ENCODE data around the gene BST1.

BST1 gene, protein sequence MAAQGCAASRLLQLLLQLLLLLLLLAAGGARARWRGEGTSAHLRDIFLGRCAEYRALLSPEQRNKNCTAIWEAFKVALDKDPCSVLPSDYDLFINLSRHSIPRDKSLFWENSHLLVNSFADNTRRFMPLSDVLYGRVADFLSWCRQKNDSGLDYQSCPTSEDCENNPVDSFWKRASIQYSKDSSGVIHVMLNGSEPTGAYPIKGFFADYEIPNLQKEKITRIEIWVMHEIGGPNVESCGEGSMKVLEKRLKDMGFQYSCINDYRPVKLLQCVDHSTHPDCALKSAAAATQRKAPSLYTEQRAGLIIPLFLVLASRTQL

DNA sequence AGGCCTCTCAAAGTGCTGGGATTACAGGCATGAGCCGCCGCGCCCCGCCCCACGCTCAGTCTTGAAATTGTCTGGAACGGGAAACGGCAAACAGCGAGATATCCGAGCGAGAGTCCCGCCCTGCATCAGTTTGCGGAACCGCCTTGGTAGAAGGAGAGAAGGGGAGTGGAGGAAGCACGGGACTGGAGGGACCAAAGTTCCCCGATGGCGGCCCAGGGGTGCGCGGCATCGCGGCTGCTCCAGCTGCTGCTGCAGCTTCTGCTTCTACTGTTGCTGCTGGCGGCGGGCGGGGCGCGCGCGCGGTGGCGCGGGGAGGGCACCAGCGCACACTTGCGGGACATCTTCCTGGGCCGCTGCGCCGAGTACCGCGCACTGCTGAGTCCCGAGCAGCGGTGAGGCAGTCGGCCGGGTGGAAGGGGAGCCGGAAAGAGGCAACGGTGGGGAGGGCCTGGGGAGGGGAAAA lies at the start of gene BST1:
Gene BST1, plus strand, starts transcription at position 125 of the 463 bp plus-strand sequence. Its CDS starts 80 bp downstream, at position 205.
- peak; percentile 11 to 35 (median 20) for DNase-seq (ENCODE audit: low read depth in 3 of 3)

DNA sequence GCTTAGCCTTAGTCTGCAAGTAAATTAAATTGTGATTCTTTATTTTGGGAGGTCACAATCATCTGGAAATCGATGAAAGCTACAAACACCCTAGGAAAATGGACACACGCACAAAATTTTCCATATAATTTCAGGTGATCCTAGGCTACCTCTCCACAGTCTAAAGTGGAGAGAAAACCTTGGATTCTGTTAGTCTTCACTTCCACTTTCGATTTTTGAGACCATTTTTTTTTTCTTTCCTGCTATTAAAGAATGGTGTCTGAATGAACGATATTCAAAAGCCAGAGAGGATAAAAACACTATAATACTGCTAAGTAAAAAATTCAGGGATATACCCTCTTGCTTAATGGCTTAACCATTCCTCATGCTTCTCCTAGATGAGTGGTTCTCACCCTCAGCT lies 49.4 kb upstream of the BST1 start:
- no peak for DNase-seq (ENCODE audit: low read depth in 3 of 3)

DNA sequence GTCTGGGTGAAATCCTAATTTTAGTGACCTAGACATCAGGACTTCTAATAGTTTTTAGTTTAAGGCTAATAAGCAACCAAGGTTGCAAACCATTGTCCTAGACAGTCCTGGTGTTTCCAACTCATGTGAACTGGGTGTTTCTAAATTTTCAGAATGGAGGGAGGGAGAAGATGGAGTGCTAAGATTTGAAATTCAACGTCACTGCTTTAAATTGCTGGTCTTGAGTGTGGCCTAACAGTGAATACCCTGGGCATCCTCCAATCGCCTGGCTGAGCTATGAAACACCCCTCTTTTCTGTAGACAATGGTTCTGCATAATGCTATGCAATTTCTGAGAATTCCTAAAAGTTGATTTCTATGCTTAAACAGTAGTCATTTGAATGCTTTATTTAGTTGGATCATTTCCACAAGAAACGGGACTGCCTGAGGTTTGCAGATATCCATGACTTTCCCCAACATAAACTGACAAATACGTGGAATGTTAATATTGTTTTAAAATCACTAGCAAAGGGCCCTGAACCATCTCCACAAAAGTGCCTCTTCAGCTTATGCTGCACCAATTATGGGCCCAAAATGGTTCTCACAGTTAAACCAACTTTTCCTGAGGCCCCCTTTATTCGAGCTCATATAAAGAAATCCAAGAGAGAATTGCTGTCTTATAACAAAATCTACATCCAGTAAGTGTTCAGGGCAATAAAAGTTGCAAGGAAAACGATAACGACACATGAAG lies 48.8 kb upstream of the BST1 start:
- DNase-seq (ENCODE audit: low read depth in 3 of 3), result no peak

DNA sequence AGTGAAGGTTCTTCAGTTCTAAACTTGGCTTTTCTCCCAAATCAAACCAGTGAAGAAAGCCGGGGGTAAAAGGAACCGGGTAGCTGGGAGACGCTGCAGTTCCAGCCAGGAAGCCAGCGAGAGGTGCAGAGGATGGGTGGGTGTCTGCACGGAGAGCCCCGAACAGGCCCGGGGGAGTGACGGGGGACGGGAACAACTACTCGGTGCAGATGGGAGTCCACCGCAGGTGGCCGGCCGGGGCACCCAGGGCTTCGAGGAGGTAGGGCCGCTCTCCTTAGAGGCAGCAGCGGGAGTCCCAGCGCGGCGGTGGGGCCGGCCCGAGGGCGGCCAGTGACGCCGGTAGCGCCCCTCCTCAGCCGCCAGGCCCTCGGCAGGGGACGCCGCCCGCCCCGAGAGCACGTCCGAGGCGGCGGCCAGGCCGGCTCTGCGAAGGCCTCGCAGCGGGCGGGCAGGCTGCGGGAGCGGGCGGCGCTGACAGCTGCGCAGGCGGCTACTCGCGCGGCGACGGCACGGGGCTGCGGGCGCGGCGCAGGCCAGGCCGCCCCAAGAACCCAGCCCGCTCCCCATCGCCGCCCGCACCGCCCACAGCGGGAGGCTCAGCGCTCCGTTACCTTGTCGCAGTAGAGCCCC lies 48.2 kb upstream of the BST1 start:
- DNase-seq (ENCODE audit: low read depth in 3 of 3), result peak in 1 of 3 donors; percentile 13

DNA sequence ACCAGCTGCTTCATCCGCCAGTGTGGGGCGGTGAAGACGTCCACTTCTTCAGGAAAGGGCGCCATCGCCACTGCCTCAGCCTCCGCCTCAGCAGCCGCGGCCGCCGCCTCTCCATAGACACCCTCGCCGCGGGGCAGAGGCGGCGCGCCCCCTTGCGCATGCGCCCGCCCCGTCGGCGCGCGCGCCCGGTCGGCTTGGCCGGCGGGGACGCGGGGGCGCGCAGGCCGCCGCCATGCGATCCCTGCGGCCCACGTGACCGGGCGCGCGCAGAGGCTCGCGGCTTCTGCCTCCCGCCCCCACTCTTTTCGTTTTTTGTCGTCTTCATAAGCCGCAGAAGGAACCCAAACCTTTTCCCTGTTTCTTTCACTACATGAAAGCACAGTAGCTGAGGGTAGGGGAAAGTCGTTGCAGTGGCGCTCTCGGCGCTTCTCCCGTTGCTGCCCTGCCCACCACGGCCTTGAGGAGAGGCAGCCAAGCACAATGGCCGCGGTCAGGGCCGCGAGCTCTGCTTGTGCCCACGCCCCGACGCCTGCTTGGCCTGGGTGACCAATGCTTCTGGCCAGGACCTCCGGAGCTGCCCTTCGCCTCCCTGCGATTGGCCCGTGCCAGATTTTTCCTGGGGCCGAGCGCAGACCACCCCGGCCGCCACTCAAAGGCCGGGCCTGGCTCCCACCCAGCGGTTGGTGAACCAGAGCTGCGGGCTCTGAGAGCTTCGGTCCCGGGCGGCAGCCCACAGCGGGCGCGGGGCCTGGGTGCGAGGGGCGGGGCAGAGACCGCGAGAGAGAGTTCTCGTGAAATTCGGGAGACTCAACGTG lies 47.4 kb upstream of the BST1 start, which contains the start of gene FBXL5:
Gene FBXL5, minus strand, starts transcription at position 135 of the 815 bp plus-strand sequence. Its CDS starts 70 bp downstream, at position 65.
- peak; percentile 62 to 75 (median 72) for DNase-seq (ENCODE audit: low read depth in 3 of 3)

DNA sequence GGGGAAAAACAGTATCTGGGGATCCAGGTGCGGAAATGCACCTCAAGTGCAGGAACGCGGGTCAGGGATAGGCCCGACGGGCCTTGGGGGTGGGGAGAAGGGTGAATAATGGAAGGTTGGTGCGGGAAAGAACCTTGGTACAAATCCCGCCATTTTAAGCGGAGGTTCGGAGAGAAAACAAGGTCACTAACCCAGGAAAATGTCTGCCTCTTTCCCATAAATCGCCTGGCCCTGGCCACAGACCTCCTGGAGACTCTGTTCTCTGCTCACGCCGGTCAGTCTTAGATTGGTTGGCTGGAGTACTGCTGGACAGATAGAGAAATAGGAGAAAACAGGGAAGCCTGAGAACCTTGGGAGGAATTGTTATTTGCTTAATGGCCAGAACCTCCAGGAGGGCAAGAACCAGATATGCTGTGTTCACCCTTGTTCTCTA lies 46.8 kb upstream of the BST1 start:
- DNase-seq (ENCODE audit: low read depth in 3 of 3), result no peak

DNA sequence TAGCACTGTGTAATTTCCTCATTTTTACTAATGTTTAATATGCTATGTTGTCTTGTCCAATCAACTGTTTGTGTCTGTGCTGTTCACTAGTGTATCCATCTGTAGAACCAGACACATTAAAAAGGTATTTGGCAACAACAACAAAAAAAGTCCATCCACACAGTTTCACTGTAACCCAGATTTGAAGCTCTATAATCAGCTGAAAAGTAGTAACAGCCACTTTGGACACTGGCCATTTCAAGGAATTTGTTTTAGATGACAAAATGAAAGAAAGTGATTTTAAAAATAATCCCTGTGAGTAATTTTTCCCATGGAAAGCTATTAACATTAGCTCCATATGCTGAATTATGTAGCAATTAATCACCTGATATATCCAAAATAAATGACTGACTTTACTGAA lies 45.5 kb upstream of the BST1 start:
- DNase-seq (ENCODE audit: low read depth in 3 of 3), result no peak

DNA sequence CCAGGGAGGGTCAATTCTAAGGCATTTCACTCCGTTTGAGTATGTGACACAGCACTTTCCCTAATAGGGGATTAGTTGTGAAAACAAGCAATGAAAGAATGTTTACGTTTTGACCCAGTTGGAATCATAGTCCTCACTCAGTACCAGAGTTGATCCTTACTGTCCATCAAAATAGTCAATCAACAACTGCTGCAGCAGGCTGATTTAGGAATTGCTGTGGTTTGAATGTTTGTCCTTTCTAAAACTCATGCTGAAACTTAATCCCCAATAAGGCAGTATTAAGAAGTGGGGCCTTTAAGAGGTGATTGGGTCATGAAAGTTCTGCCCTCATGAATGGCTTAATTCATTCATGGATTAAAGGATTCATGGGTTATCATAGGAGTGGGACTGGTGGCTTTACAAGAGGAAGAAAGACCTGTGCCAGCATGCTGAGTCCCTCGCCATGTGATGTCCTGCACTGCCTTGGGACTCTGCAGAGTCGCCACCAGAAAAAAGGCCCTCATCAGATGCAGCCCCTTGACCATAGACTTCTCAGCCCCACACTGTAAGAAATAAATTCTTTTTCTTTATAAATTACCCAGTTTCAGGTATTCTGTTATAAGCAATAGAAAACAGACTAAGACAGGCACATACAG lies 44.6 kb upstream of the BST1 start:
- no peak for DNase-seq (ENCODE audit: low read depth in 3 of 3)

DNA sequence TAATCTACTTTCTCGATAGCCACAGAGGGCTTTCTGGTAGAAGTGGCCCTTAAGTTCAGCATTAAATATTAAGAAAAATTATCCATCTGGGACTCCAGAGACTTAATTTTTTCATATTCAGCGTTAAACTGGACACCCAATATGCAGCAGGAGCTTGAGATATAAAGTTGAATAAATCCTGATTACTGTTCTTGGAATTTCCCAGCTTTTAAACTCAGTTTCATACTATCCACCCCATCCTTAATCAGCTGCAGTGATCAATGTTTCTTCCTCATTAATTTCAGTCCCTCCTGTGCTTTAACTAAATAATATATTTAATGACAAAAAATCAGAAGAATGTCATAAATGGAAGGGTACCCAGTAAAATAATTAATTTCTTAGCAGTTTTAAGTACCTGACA lies 44.1 kb upstream of the BST1 start:
- no peak for DNase-seq (ENCODE audit: low read depth in 3 of 3)

DNA sequence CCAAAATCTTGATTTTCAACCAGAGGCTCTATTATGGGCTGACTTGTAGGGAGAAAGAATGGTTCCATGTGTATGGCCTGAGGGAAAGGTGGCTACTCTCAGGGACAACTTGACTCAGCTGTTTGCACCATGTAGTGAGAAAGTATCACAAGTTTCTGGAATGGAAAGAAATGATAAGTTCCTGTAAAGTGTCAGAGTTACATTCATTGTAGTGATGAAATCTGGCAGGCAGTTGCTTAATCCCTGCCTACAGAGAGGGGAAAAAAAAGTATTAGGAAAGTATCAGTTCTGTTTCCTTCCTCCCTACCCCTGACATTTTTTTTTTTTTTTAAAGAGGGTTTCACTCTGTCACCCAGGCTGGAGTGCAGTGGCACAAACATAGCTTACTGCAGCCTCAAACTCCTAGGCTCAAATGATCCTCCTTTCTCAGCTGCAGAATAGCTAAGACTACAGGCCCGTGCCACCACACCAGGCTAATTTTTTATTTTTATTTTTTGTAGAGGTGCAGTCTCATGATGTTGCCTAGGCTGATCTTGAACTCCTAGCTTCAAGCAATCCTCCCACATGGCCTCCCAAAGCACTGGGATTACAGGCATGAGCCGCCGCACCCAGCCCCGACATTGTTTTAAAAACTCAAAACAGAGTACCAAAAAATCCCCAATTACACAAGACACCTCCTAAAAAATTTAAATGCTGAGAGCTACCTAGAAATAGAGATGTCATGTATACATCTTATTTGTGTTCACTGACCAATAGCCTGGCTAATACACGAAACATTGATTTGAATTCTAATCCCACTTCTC lies 42.9 kb upstream of the BST1 start:
- DNase-seq (ENCODE audit: low read depth in 3 of 3), result no peak

DNA sequence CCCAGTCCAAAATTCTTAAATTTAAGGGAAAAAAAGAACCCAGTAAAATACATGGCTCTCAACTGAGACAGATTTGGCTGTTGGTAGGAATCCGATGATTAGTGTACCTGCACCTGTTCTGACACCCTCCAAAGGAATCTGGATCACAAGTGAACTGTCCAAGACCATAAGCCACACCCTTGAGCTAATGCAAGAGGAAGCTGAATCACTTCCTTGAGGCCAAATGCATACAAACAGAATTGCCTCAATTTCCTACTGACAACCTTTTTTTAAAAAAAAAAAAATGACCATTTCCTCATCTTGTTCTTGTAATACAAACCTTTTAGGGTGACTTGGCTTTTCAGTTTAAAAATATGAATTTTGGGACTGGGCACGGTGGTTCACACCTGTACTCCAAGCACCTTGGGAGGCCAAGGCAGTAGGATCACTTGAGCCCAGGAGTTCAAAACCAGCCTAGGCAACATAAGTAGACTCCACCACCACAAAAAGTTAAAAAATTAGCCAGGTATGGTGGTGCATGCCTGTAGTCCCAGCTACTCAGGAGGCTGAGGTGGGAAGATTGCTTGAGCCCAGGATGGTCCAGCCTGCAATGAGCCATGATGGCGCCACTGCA lies 37.0 kb upstream of the BST1 start:
- no peak for DNase-seq (ENCODE audit: low read depth in 3 of 3)

DNA sequence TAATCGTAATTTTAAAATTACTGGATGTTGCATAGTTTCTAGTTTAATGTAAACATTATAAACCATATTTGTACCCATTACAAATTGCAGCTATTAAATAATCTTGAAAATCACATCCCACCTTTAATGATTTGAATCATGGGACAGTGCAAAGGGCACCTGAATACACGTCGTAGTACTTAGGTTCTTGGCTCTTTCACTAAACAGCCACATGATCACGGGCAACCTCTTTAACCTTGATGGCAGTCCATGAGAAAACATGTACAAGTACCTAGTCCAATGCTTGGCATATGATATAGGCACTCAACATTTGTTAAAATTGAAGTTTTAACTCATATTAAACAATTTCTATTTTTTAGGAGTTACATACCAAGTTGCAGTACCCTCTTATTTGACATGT lies 35.9 kb upstream of the BST1 start:
- DNase-seq (ENCODE audit: low read depth in 3 of 3), result no peak

DNA sequence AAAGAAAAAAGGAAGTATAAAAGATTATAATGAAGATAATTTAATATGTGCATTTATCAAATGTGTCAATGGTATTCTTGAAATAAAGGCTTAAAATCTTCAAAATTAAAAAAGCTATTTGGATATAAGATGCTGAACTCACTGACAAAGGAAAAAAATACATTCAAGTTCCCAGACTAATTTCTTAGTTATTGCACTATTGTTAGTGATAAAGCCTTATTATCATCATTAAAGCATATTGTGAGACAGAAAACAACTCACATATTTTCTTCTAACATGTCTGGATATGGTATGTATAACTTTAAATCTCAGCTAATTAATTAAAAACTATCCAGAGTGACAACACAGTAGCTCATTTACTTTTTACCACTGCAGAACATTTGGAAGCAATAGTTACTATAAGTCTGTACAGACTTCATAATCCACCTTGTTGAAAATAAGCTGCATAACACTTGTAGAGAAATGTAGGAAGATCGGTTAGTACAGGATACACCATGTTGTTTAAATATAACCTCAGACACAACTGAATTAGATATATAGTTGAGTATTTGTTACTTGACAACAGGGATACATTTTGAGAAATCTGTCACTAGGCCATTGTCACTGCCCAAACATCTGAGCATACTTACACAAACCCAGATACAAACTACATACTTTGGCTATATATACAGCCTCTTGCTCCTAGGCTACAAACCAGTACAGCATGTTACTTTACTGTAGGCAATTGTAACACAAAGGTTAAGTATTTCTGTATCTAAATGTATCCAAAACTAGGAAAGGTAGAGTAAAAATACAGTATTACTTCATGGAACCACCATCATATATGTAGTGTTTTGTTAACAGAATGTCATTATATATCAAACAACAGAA lies 34.1 kb upstream of the BST1 start:
- no peak for DNase-seq (ENCODE audit: low read depth in 3 of 3)

DNA sequence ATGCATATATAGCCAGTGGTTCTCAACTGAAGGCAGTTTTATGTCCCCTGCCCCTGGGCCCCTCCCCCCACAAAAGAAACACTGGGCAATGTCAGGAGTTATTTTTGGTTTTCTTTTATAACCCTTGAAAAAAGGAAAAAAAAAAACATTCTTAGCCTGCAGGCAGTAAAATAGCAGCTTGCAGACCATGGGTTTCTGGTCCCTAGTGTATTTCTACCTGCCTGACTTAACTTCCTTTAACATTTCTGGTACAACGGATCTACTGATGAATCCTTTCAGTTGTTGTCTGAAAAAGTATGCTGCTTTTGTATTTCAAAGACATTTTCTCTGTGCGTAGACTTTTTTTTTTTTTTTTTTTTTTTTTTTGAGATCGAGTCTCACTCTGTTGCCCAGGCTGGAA lies 32.3 kb upstream of the BST1 start:
- no peak for DNase-seq (ENCODE audit: low read depth in 3 of 3)

DNA sequence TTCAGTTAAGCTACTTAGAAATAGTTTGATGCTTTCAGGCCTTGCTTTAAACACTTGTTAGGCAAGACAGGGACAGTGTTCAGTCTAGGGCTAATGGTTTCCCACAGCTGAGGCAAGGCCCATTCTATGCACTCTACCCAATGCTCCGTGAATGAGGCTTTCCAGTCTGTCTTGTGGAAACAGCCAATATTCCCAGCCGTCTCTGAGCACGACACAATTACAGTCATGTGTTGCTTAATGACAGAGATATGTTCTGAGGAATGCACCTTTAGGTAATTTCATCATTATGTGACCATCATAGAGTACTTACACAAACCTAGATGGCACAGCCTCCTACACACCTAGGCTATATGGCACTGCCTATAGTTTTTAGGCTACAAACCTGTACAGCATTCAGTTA lies 30.8 kb upstream of the BST1 start:
- no peak for DNase-seq (ENCODE audit: low read depth in 3 of 3)

DNA sequence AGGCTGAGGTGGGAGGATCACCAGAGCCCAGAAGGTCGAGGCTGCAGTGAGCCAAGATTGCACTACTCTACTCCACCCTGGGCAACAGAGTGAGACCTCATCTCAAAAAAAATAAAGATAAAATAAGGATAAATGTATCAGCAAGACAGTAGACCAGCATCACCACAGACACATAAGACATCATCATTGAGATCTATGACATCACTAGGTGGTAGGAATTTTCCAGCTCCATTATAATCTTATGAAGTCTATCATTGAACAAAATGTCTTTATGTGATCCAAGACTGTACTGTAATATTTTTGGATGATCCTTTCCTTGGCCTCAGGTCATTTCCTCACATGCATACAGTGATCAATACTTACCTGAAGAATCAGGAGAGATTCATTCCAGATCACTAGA lies 29.5 kb upstream of the BST1 start:
- DNase-seq (ENCODE audit: low read depth in 3 of 3), result no peak

DNA sequence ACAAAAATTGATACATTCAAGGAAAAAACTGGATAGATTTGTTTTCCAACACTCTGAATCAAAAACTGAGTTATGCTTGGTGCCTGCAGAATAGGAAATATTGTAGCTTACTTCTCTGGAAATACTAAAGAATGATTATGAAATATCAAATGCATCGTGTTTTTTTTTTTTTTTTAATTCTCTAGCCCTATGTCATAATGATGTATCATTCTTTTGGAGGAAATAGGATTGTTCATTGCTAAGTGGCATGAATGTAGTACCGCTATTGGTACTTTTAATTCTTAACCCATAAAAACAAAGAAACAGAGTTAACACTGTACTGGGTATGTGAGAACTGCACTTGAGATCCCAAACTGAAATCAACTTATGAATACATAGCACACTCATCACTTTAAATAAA lies 28.8 kb upstream of the BST1 start:
- DNase-seq (ENCODE audit: low read depth in 3 of 3), result no peak

DNA sequence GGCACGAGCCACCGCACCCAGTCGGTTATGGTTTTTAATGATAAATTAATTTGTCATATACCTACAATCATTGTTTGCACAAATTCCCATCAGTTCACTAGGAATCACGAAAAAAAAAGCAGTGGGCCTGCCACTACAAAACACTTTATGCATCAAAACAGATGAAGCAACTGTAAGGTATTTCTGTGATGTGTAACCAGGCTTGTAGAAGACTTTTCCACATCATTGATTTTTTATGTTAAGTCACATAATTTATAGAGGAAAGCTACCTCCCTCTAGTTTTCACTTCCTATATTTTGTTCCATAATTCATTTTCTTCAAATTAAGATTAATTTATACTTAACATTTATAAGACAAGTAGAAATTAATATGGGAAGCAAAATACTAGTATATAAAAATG lies 27.9 kb upstream of the BST1 start:
- DNase-seq (ENCODE audit: low read depth in 3 of 3), result no peak

DNA sequence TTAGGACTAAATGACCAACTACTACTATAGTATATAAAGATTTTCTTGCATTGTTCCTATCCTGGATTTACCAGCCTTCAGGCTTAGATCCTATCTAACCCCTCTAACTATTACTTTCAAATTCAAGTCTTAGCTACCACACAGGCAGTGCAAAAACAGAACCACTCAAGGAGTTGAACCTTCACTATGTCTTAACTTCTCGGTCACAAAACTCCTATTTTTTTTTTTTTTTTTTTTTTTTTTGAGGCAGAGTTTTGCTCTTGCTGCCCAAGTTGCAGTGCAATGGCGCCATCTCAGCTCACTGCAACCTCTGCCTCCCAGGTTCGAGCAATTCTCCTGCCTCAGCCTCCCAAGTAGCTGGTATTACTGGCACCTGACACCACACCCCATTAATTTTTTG lies 27.5 kb upstream of the BST1 start:
- DNase-seq (ENCODE audit: low read depth in 3 of 3), result no peak

Data from stimulated activated CD4-positive, alpha-beta T cell treated with anti-CD3 and anti-CD28 coated beads, TNF-alpha, amount 100 ng/mL, for 48 hours (primary cell).